Thyroid gland (tissue), 4 donors: ENCODE results near the gene CCL7. TPM values are rescaled to one million over a fixed set of nuclear protein-coding genes. Genes with fewer than 3 reads are reported as not detected.

Source experiments
- DNase-seq, 2 donors: peaks; one replicate each; pipeline ENCODE4 v3.0.0-alpha.2; 2019
- H3K27ac ChIP-seq, 3 donors: fragments of 200-600 bp; sonication (generic); 1 replicate in 2 of 3; 2 replicates in 1 of 3; pipeline ENCODE4 v1.5.1; 2016 to 2019; ENCODE audit warnings: mild to moderate bottlenecking in 1 of 3, moderate library complexity in 1 of 3
- H3K27me3 ChIP-seq: fragments of 200-600 bp; sonication (generic); one replicate; pipeline ENCODE4 v1.5.1; 2019
- H3K36me3 ChIP-seq, 2 donors: fragments of 200-600 bp; sonication (generic); one replicate each; pipeline ENCODE4 v1.5.1; 2016 to 2019
- H3K4me1 ChIP-seq, 2 donors: fragments of 200-600 bp; sonication (generic); one replicate each; pipeline ENCODE4 v1.5.1; 2017 to 2019
- H3K4me3 ChIP-seq, 3 donors: fragments of 200-600 bp; sonication (generic); replicated peaks in 1 of 3; 1 replicate in 2 of 3; 2 replicates in 1 of 3; pipeline ENCODE4 v1.5.1; 2016; ENCODE audit warnings: mild to moderate bottlenecking in 1 of 3
- H3K9me3 ChIP-seq: fragments of 200-600 bp; sonication (generic); one replicate; pipeline ENCODE4 v1.5.1; 2017
- CTCF ChIP-seq, 6 experiments: fragments of 200-600 bp in 3 of 6; fragments of 450-650 bp in 3 of 6; sonication (generic) in 3 of 6; IDR thresholded peaks; one replicate each; pipeline ENCODE4 v1.5.1; 2016 to 2019; ENCODE audit warnings: antibody characterized with exemption in 6 of 6, mild to moderate bottlenecking in 2 of 6, inconsistent platforms in 1 of 6, moderate library complexity in 1 of 6
- POLR2A ChIP-seq, 2 donors: fragments of 450-650 bp; IDR thresholded peaks; one replicate each; pipeline ENCODE4 v1.6.1; 2017; ENCODE audit warnings: antibody characterized with exemption in 2 of 2, mild to moderate bottlenecking in 2 of 2, moderate library complexity in 1 of 2
- WGBS, 2 donors: methylation state at CpG; one replicate each; pipeline ENCODE4 v1.1.5; 2017; 5-methylcytosine and 5-hydroxymethylcytosine counted together
- intact Hi-C: fragments of 100-400 bp; cut with DNase I; formaldehyde crosslinking; loops from one replicate; pipeline ENCODE4 v1.15.1; 2023
- total RNA-seq, 4 donors: library from RNA; depleted of rRNA; stranded (reverse); fragments of >200 nt; gene quantifications; one replicate each; pipeline ENCODE4 v1.2.3, GENCODE V29; 2016

The CCL7 gene
- total RNA-seq, 4 donors from 2014 or later: not detected

GRCh38 chr17:34314279-34314678 is 44.3 kb downstream of the CCL7 start:
- TF ChIP-seq POLR2A (IDR thresholded peaks at IDR 0.05): no peak
- TF ChIP-seq CTCF (IDR thresholded peaks at IDR 0.05): no peak
- no peaks in the 10 kb centered on the region for H3K9me3 ChIP-seq
- no peaks in the 10 kb centered on the region for H3K27me3 ChIP-seq
- intact Hi-C loops: loop anchor here (5.0 kb wide), 1 partner anchor 48 kb away; the partner anchor contains the start of gene CCL1
- WGBS, 2 donors: 29 to 45% methylated on average over 4 of the region's 4 CpGs
- H3K36me3 ChIP-seq: no peaks in the 10 kb centered on the region
- H3K4me1 ChIP-seq: peaks cover 0 to 8% of the 10 kb centered on the region in 2 donors
- peak overlapping the region in 1 of 3 donors; percentile 32 for H3K27ac ChIP-seq
- no peak overlapping the region for H3K4me3 ChIP-seq
- DNase-seq: peak in 1 of 2 donors; percentile 1

GRCh38 chr17:34318474-34318873 is 48.5 kb downstream of the CCL7 start:
- peaks cover 0 to 6% of the 10 kb centered on the region in 2 donors for H3K4me1 ChIP-seq
- no peak for DNase-seq
- H3K36me3 ChIP-seq: no peaks in the 10 kb centered on the region
- no peaks in the 10 kb centered on the region for H3K27me3 ChIP-seq
- intact Hi-C loops: no loop called here
- TF ChIP-seq CTCF (IDR thresholded peaks at IDR 0.05): no peak
- no peak overlapping the region for H3K4me3 ChIP-seq
- WGBS, 2 donors: 81 to 86% methylated on average over 3 of the region's 3 CpGs
- H3K27ac ChIP-seq: no peak overlapping the region
- no peaks in the 10 kb centered on the region for H3K9me3 ChIP-seq

- Histone ChIP-seq H3K36me3 (no peaks in the 10 kb centered on the region), H3K9me3 (no peaks in the 10 kb centered on the region), H3K4me1 (peaks cover 0 to under 1% of the 10 kb centered on the region in 2 donors), H3K27me3 (no peaks in the 10 kb centered on the region), H3K4me3 (no peak within 1 kb of the TSS), H3K27ac (no peak within 1 kb of the TSS)
- TF ChIP-seq POLR2A (IDR thresholded peaks at IDR 0.05): no peak
- TF ChIP-seq CTCF (IDR thresholded peaks at IDR 0.05): no peak
- WGBS, 2 donors: 48 to 49% methylated on average over 2 of the region's 2 CpGs
- DNase-seq: no peak
- intact Hi-C loops: no loop called here
These were observed 49.0 kb downstream of the CCL7 start, which contains the start of gene CCL8 for GRCh38 chr17:34319039-34319483. CCL8 (plus strand) TSS chr17:34319435; CDS start chr17:34319502, 67 bp downstream.

Other genes starting within 250 kb of the CCL7 start
- gene CCL2, start 14.9 kb upstream of the CCL7 start, total RNA-seq: 10 to 100 TPM; 11.7 to 39.4 (median 23.6) TPM
- not detected for gene CCL11, start 15.5 kb downstream of the CCL7 start, total RNA-seq
- not detected for gene CCL8, start 49.2 kb downstream of the CCL7 start, total RNA-seq
- 1 to 10 TPM; 1.2 to 3.2 (median 1.6) TPM for gene CCL13, start 86.3 kb downstream of the CCL7 start, total RNA-seq
- not detected for gene CCL1, start 93.0 kb downstream of the CCL7 start, total RNA-seq